ENCODE results near the gene ADK.

GRCh38 chr10:74305730-74306129 lies 154.7 kb downstream of the ADK start:
- TF ChIP-seq EZH2 (IDR thresholded peaks at IDR 0.05; ENCODE audit: borderline replicate concordance, low read depth, low read length, severe bottlenecking): no peak
- no peak for TF ChIP-seq CTCF (IDR thresholded peaks at IDR 0.05; ENCODE audit: extremely low read depth in 1 of 2, insufficient read depth in 1 of 2, low read depth in 1 of 2, low read length in 2 of 2)
- TF ChIP-seq FOS (IDR thresholded peaks at IDR 0.05; ENCODE audit: borderline replicate concordance, insufficient read depth, low read length): no peak
- no peak for TF ChIP-seq POLR2A (IDR thresholded peaks at IDR 0.05; ENCODE audit: low read depth, low read length)
- TF ChIP-seq MAX (IDR thresholded peaks at IDR 0.05; ENCODE audit: insufficient read depth, insufficient read length): no peak
- no peak for TF ChIP-seq JUN (IDR thresholded peaks at IDR 0.05; ENCODE audit: borderline replicate concordance, insufficient read depth, insufficient read length, low read depth)
- TF ChIP-seq POLR2AphosphoS5 (IDR thresholded peaks at IDR 0.05; ENCODE audit: insufficient read depth, low read depth, low read length): no peak
- TF ChIP-seq MYC (IDR thresholded peaks at IDR 0.05; ENCODE audit: low read depth, low read length): no peak
- TF ChIP-seq GATA2 (IDR thresholded peaks at IDR 0.05; ENCODE audit: insufficient read depth, insufficient read length, low read depth, low read length): no peak

Measured in endothelial cell of umbilical vein (primary cell).